HepG2 (cell line): ENCODE data around the gene ZNF22. TPM values are rescaled to one million over a fixed set of nuclear protein-coding genes. Genes with fewer than 3 reads are reported as not detected.
A peak's percentile ranks its signal among the peaks of the same experiment; 100 is the strongest.

Experiments used
- ARNT ChIP-seq: fragments of 450-650 bp; IDR thresholded peaks from 2 replicates; pipeline ENCODE4 v1.6.1; 2017
- ASH2L ChIP-seq: fragments of 300-600, 200-600 bp; sonication (generic); IDR thresholded peaks from 2 replicates; pipeline ENCODE4 v1.7.0; 2017; ENCODE audit warnings: low read depth, mild to moderate bottlenecking, moderate library complexity, mixed read lengths, low read length; ENCODE audit not compliant: insufficient read length
- HNF4A ChIP-seq: sonication (generic); formaldehyde crosslinking; IDR thresholded peaks from 2 replicates; pipeline ENCODE4 v1.4.0; 2020; ENCODE audit warnings: missing genetic modification reagents
- KLF11 ChIP-seq: IDR thresholded peaks from 2 replicates; pipeline ENCODE4 v1.6.1; 2016; ENCODE audit warnings: missing compliant biosample characterization
- KLF12 ChIP-seq: sonication (generic); formaldehyde crosslinking; IDR thresholded peaks from 2 replicates; pipeline ENCODE4 v1.4.0; 2020; ENCODE audit warnings: missing genetic modification reagents, borderline replicate concordance
- MAFG ChIP-seq: sonication (generic); formaldehyde crosslinking; IDR thresholded peaks from 2 replicates; pipeline ENCODE4 v1.5.1; 2020; ENCODE audit warnings: mild to moderate bottlenecking, missing genetic modification reagents
- MTF2 ChIP-seq: sonication (generic); formaldehyde crosslinking; IDR thresholded peaks from 2 replicates; pipeline ENCODE4 v1.5.0; 2020; ENCODE audit warnings: missing genetic modification reagents, borderline replicate concordance
- SOX5 ChIP-seq: IDR thresholded peaks from 2 replicates; pipeline ENCODE4 v1.6.1; 2016; ENCODE audit warnings: borderline replicate concordance
- ZKSCAN8 ChIP-seq: IDR thresholded peaks from 2 replicates; pipeline ENCODE4 v1.6.1; 2016; ENCODE audit warnings: borderline replicate concordance, missing genetic modification reagents, missing compliant biosample characterization
- ZNF556 ChIP-seq: sonication (generic); formaldehyde crosslinking; IDR thresholded peaks from 2 replicates; pipeline ENCODE4 v1.4.0; 2020; ENCODE audit warnings: mild to moderate bottlenecking, missing genetic modification reagents, borderline replicate concordance
- polyA plus RNA-seq, 8 experiments: library from polyadenylated mRNA; depleted of rRNA in 3 of 8; stranded (reverse) in 7 of 8; unstranded in 1 of 8; fragments of >200 nt; fragmentation: Illumina TruSeq in 4 of 8; extraction: Trizol in 4 of 8; gene quantifications; 2 replicates each; pipeline versions ENCODE4 v1.2.1 to v1.2.3, GENCODE V29; 2011 to 2016; ENCODE audit warnings: low read depth in 4 of 8, missing spikeins in 1 of 8, mixed read lengths in 1 of 8; ENCODE audit not compliant: insufficient read depth in 1 of 8
- total RNA-seq, 5 experiments: library from RNA; depleted of rRNA; stranded (reverse); fragments of >200 nt; fragmentation: Illumina TruSeq; extraction: Trizol; gene quantifications; 2 replicates each; pipeline ENCODE4 v1.2.3, GENCODE V29; 2016; ENCODE audit warnings: low read depth in 1 of 5
- TF ChIP-seq, protein P1 (sequence below): sonication (generic); formaldehyde crosslinking; IDR thresholded peaks from 2 replicates; pipeline ENCODE4 v1.4.0; 2020; ENCODE audit warnings: missing genetic modification reagents
- TF ChIP-seq, protein P2 (sequence below): sonication (generic); formaldehyde crosslinking; IDR thresholded peaks from 2 replicates; pipeline ENCODE4 v1.5.0; 2020; ENCODE audit warnings: missing genetic modification reagents
- TF ChIP-seq, protein P3 (sequence below): sonication (generic); formaldehyde crosslinking; conservative IDR thresholded peaks from 2 replicates; pipeline ENCODE4 v1.4.0; 2020; ENCODE audit warnings: mild to moderate bottlenecking, missing genetic modification reagents, moderate library complexity
- TF ChIP-seq, protein P4 (sequence below): sonication (generic); formaldehyde crosslinking; IDR thresholded peaks from 2 replicates; pipeline ENCODE4 v1.9.0; 2021; ENCODE audit warnings: missing genetic modification reagents, mild to moderate bottlenecking, borderline replicate concordance
- TF ChIP-seq, protein P5 (sequence below): sonication (generic); formaldehyde crosslinking; IDR thresholded peaks from 2 replicates; pipeline ENCODE4 v1.4.0; 2020; ENCODE audit warnings: mild to moderate bottlenecking, missing genetic modification reagents
- TF ChIP-seq, protein P6 (sequence below): sonication (generic); formaldehyde crosslinking; IDR thresholded peaks from 2 replicates; pipeline ENCODE4 v1.4.0; 2020; ENCODE audit warnings: mild to moderate bottlenecking, missing genetic modification reagents

ZNF22 gene
- total and polyA plus RNA-seq, 2 of the 13 experiments (the other 11 are each of a cell fraction or from before 2014, with no cell fraction given) = 0.40 to 1.3 TPM

DNA sequence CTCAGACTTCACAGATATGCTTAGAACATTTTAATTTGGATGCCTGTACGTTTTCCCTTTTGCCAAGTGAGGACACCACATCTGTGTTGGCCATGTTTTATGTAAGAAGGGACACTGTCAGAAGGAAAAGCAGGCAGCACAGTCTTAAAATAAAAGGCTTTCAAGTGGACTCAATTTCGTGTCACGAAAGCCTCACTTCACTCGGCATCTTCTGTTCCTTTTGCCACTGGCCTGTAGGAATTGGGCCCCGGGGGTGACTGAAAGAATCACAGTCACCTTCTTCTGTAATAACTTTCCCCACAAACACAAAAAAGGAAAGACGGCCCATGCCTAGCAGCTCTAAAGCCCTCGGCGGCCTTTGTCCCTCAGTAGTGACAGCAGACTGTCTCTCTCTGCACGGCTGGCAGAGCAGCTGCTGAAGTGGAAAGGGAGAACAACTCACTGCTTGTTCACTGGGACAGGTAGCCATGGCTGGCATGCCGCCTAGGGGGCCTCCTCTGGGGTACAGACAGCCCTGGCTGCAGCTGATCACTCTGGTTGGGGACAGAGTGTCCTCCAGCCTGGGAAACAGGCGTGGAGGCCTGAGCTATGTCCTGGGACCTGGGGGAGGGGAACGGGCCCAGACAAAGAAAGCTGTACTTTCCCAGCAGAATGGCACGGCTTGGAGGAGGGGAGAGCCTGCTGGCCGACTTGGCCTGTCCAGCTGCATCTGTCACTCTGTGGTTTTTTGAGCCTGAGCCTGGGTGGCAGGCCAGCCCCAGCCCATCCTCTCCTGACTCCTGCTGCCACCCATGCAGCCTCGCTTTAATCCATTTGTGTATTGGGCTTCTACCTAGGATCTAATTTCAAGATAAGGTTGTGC, 36.7 kb upstream of the ZNF22 start (continued):
- no peak for TF ChIP-seq KLF12 (CRISPR knock-in tag)
- TF ChIP-seq, protein P1, sequence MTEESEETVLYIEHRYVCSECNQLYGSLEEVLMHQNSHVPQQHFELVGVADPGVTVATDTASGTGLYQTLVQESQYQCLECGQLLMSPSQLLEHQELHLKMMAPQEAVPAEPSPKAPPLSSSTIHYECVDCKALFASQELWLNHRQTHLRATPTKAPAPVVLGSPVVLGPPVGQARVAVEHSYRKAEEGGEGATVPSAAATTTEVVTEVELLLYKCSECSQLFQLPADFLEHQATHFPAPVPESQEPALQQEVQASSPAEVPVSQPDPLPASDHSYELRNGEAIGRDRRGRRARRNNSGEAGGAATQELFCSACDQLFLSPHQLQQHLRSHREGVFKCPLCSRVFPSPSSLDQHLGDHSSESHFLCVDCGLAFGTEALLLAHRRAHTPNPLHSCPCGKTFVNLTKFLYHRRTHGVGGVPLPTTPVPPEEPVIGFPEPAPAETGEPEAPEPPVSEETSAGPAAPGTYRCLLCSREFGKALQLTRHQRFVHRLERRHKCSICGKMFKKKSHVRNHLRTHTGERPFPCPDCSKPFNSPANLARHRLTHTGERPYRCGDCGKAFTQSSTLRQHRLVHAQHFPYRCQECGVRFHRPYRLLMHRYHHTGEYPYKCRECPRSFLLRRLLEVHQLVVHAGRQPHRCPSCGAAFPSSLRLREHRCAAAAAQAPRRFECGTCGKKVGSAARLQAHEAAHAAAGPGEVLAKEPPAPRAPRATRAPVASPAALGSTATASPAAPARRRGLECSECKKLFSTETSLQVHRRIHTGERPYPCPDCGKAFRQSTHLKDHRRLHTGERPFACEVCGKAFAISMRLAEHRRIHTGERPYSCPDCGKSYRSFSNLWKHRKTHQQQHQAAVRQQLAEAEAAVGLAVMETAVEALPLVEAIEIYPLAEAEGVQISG = peak; percentile 88
- TF ChIP-seq, protein P2, sequence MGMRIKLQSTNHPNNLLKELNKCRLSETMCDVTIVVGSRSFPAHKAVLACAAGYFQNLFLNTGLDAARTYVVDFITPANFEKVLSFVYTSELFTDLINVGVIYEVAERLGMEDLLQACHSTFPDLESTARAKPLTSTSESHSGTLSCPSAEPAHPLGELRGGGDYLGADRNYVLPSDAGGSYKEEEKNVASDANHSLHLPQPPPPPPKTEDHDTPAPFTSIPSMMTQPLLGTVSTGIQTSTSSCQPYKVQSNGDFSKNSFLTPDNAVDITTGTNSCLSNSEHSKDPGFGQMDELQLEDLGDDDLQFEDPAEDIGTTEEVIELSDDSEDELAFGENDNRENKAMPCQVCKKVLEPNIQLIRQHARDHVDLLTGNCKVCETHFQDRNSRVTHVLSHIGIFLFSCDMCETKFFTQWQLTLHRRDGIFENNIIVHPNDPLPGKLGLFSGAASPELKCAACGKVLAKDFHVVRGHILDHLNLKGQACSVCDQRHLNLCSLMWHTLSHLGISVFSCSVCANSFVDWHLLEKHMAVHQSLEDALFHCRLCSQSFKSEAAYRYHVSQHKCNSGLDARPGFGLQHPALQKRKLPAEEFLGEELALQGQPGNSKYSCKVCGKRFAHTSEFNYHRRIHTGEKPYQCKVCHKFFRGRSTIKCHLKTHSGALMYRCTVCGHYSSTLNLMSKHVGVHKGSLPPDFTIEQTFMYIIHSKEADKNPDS (CRISPR knock-in tag) = 0 out of 2 replicates have a peak, but pooled peaks have one; percentile 42
- TF ChIP-seq, protein P3, sequence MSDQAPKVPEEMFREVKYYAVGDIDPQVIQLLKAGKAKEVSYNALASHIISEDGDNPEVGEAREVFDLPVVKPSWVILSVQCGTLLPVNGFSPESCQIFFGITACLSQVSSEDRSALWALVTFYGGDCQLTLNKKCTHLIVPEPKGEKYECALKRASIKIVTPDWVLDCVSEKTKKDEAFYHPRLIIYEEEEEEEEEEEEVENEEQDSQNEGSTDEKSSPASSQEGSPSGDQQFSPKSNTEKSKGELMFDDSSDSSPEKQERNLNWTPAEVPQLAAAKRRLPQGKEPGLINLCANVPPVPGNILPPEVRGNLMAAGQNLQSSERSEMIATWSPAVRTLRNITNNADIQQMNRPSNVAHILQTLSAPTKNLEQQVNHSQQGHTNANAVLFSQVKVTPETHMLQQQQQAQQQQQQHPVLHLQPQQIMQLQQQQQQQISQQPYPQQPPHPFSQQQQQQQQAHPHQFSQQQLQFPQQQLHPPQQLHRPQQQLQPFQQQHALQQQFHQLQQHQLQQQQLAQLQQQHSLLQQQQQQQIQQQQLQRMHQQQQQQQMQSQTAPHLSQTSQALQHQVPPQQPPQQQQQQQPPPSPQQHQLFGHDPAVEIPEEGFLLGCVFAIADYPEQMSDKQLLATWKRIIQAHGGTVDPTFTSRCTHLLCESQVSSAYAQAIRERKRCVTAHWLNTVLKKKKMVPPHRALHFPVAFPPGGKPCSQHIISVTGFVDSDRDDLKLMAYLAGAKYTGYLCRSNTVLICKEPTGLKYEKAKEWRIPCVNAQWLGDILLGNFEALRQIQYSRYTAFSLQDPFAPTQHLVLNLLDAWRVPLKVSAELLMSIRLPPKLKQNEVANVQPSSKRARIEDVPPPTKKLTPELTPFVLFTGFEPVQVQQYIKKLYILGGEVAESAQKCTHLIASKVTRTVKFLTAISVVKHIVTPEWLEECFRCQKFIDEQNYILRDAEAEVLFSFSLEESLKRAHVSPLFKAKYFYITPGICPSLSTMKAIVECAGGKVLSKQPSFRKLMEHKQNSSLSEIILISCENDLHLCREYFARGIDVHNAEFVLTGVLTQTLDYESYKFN = peak; percentile 70
- no peak for TF ChIP-seq MAFG
- TF ChIP-seq, protein P4, sequence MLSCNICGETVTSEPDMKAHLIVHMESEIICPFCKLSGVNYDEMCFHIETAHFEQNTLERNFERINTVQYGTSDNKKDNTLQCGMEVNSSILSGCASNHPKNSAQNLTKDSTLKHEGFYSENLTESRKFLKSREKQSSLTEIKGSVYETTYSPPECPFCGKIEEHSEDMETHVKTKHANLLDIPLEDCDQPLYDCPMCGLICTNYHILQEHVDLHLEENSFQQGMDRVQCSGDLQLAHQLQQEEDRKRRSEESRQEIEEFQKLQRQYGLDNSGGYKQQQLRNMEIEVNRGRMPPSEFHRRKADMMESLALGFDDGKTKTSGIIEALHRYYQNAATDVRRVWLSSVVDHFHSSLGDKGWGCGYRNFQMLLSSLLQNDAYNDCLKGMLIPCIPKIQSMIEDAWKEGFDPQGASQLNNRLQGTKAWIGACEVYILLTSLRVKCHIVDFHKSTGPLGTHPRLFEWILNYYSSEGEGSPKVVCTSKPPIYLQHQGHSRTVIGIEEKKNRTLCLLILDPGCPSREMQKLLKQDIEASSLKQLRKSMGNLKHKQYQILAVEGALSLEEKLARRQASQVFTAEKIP (CRISPR knock-in tag) = no peak
- 0 out of 2 replicates have a peak, but pooled peaks have one; percentile 17 for TF ChIP-seq MTF2 (CRISPR knock-in tag)
- TF ChIP-seq ZNF556 (CRISPR knock-in tag) = peak; percentile 12; the same call in 1 of the 2 replicates
- peak; percentile 77; the same call in 1 of the 2 replicates for TF ChIP-seq KLF11
- TF ChIP-seq SOX5 (CRISPR knock-in tag) = peak; percentile 65; the same call in 1 of the 2 replicates
- TF ChIP-seq, protein P5, sequence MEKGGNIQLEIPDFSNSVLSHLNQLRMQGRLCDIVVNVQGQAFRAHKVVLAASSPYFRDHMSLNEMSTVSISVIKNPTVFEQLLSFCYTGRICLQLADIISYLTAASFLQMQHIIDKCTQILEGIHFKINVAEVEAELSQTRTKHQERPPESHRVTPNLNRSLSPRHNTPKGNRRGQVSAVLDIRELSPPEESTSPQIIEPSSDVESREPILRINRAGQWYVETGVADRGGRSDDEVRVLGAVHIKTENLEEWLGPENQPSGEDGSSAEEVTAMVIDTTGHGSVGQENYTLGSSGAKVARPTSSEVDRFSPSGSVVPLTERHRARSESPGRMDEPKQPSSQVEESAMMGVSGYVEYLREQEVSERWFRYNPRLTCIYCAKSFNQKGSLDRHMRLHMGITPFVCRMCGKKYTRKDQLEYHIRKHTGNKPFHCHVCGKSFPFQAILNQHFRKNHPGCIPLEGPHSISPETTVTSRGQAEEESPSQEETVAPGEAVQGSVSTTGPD = no peak
- TF ChIP-seq, protein P6, sequence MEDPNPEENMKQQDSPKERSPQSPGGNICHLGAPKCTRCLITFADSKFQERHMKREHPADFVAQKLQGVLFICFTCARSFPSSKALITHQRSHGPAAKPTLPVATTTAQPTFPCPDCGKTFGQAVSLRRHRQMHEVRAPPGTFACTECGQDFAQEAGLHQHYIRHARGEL (CRISPR knock-in tag) = no peak
- no peak for TF ChIP-seq ASH2L
- TF ChIP-seq ARNT = no peak
- TF ChIP-seq HNF4A (CRISPR knock-in tag) = peak; percentile 75
- 0 out of 2 replicates have a peak, but pooled peaks have one; percentile 24 for TF ChIP-seq ZKSCAN8 (CRISPR knock-in tag)
